K562 (cell line): ENCODE data around the gene BTRC.

Source experiments
- DDX20 ChIP-seq: fragments of 450-650 bp; IDR thresholded peaks from 2 replicates; pipeline ENCODE4 v1.6.1; 2016; ENCODE audit warnings: missing genetic modification characterization, low read depth, mild to moderate bottlenecking, missing compliant biosample characterization, moderate library complexity
- GMEB1 ChIP-seq: fragments of 250-450 bp; sonication (Bioruptor Pico); IDR thresholded peaks from 2 replicates; pipeline ENCODE4 v1.4.0; 2020; ENCODE audit warnings: mild to moderate bottlenecking
- MTA1 ChIP-seq: fragments of 450-650 bp; IDR thresholded peaks from 2 replicates; pipeline ENCODE4 v1.6.1; 2017; ENCODE audit warnings: borderline replicate concordance
- POLR2A ChIP-seq: fragments of 450-650 bp; conservative IDR thresholded peaks from 2 replicates; pipeline ENCODE4 v1.6.1; 2016
- POLR2AphosphoS2 ChIP-seq: IDR thresholded peaks from 2 replicates; pipeline ENCODE4 v1.6.1; 2012; ENCODE audit warnings: low read length, improper control_type of control experiment
- SETDB1 ChIP-seq: IDR thresholded peaks from one replicate; pipeline ENCODE4 v1.6.1; 2012; ENCODE audit warnings: low read length, control low read depth, inconsistent platforms
- SMAD4 ChIP-seq: fragments of 250-450 bp; sonication (Bioruptor Pico); conservative IDR thresholded peaks from 2 replicates; pipeline ENCODE4 v1.8.0; 2021; ENCODE audit warnings: inconsistent platforms, mild to moderate bottlenecking, moderate library complexity
- ZNF274 ChIP-seq: IDR thresholded peaks from 2 replicates; pipeline ENCODE4 v1.6.1; 2011; ENCODE audit warnings: low read depth, mild to moderate bottlenecking, low read length, moderate library complexity, borderline replicate concordance
- TF ChIP-seq, protein P1 (sequence below), 2 experiments: fragments of 250-450 bp in 1 of 2; fragments of 450-650 bp in 1 of 2; sonication (Bioruptor Pico) in 1 of 2; IDR thresholded peaks; 2 replicates each; pipeline versions ENCODE4 v1.6.1 to v1.8.0; 2016 to 2021; ENCODE audit warnings: mild to moderate bottlenecking in 2 of 2, moderate library complexity in 2 of 2, missing compliant biosample characterization in 1 of 2, missing genetic modification characterization in 1 of 2
- TF ChIP-seq, protein P2 (sequence below): fragments of 250-450 bp; sonication (Bioruptor Pico); IDR thresholded peaks from 2 replicates; pipeline ENCODE4 v1.8.0; 2022; ENCODE audit warnings: inconsistent platforms

DNA sequence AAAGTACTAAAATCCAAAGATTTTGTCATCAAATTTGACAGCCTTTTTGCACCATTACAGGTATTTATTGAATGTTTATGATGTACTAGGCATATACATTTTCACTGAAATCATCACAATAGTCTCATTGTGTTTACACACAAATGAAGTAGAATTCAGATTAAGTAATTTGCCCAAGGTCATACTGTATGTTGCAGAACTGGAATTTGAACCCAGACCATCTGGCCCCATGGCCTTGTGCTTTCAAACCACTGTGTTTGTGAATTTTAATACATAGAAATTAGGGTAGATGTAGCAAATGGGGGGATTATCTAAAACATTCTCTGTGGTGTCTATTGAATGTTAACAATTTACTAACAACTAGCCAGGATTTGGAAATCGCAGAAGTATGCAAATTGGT, 139.3 kb downstream of the BTRC start:
- TF ChIP-seq DDX20 (no peak), SETDB1 (no peak), ZNF274 (no peak), GMEB1 (no peak), SMAD4 (CRISPR knock-in tag) (no peak), POLR2A (no peak), POLR2AphosphoS2 (no peak), MTA1 (no peak)
- TF ChIP-seq, protein P1, sequence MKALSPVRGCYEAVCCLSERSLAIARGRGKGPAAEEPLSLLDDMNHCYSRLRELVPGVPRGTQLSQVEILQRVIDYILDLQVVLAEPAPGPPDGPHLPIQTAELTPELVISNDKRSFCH (CRISPR knock-in tag; IDR thresholded peaks at IDR 0.05), result no peak
- TF ChIP-seq, protein P1 (tag; IDR thresholded peaks at IDR 0.05), result no peak
- TF ChIP-seq, protein P2, sequence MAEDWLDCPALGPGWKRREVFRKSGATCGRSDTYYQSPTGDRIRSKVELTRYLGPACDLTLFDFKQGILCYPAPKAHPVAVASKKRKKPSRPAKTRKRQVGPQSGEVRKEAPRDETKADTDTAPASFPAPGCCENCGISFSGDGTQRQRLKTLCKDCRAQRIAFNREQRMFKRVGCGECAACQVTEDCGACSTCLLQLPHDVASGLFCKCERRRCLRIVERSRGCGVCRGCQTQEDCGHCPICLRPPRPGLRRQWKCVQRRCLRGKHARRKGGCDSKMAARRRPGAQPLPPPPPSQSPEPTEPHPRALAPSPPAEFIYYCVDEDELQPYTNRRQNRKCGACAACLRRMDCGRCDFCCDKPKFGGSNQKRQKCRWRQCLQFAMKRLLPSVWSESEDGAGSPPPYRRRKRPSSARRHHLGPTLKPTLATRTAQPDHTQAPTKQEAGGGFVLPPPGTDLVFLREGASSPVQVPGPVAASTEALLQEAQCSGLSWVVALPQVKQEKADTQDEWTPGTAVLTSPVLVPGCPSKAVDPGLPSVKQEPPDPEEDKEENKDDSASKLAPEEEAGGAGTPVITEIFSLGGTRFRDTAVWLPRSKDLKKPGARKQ, result no peak
